Central memory CD8-positive, alpha-beta T cell (primary cell): ENCODE results near the gene CRYL1.

Experiments used
- ATAC-seq: fragments of 150-1000 bp; cut with Tn5 transposase; replicated peaks from 2 replicates; pipeline ENCODE4 v1.10.0; 2022; ENCODE audit warnings: mild to moderate bottlenecking, moderate FRiP score, moderate number of reproducible peaks; ENCODE audit not compliant: poor library complexity, severe bottlenecking; ENCODE audit errors: extremely low read depth
- DNase-seq, 2 donors: peaks; one replicate each; pipeline ENCODE4 v3.0.0; 2021; ENCODE audit warnings: low spot score in 2 of 2
- H3K27ac Mint-ChIP-seq: one replicate; pipeline ENCODE4 v1.8.0; 2022; ENCODE audit warnings: low read depth, mild to moderate bottlenecking, moderate library complexity, mixed read lengths
- H3K27me3 Mint-ChIP-seq: one replicate; pipeline ENCODE4 v1.8.0; 2022; ENCODE audit warnings: mixed read lengths
- H3K36me3 Mint-ChIP-seq: one replicate; pipeline ENCODE4 v1.8.0; 2022; ENCODE audit warnings: mild to moderate bottlenecking, moderate library complexity, mixed read lengths; ENCODE audit not compliant: insufficient read depth
- H3K4me1 Mint-ChIP-seq: one replicate; pipeline ENCODE4 v1.8.0; 2022; ENCODE audit warnings: mixed read lengths
- H3K4me3 Mint-ChIP-seq: one replicate; pipeline ENCODE4 v1.8.0; 2022; ENCODE audit warnings: mild to moderate bottlenecking, moderate library complexity, mixed read lengths
- H3K9me3 Mint-ChIP-seq: one replicate; pipeline ENCODE4 v1.8.0; 2022; ENCODE audit warnings: mixed read lengths

CRYL1 gene

GRCh38 chr13:20518660-20519100 lies 7.0 kb downstream of the CRYL1 start:
- no peak for ATAC-seq
- Mint-ChIP-seq H3K4me3 (no peak overlapping the region), H3K9me3 (no peaks in the 10 kb centered on the region), H3K27me3 (no peaks in the 10 kb centered on the region), H3K36me3 (peaks cover 1% of the 10 kb centered on the region), H3K27ac (no peak overlapping the region), H3K4me1 (no peaks in the 10 kb centered on the region)
- DNase-seq, result no peak

DNA sequence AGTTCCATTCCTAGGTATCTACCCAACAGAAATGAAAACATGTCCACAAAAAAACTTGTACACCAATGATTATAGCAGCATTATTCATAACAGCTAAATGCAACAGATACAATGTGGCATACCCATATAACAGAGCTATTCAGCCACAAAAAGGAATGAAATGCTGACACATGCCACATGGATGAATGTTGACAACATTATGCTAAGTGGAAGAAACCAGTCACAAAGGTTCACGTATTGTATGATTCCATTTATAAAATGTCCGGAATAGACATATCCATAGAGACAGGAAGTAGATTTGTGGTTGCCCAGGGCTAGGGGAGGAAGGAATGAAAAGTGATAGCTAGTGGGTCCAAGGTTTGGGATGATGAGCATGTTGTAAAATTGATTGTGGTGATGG lies 10.8 kb downstream of the CRYL1 start:
- Mint-ChIP-seq H3K27me3 (no peaks in the 10 kb centered on the region), H3K4me3 (no peak overlapping the region), H3K27ac (no peak overlapping the region), H3K9me3 (no peaks in the 10 kb centered on the region), H3K4me1 (no peaks in the 10 kb centered on the region), H3K36me3 (peaks cover 1% of the 10 kb centered on the region)
- DNase-seq (no peak), ATAC-seq (no peak)

- ATAC-seq, result no peak
- H3K36me3 Mint-ChIP-seq, result no peaks in the 10 kb centered on the region
- no peak overlapping the region for H3K4me3 Mint-ChIP-seq
- H3K27me3 Mint-ChIP-seq, result no peaks in the 10 kb centered on the region
- DNase-seq, result no peak
- no peak overlapping the region for H3K27ac Mint-ChIP-seq
- H3K4me1 Mint-ChIP-seq, result no peaks in the 10 kb centered on the region
- no peaks in the 10 kb centered on the region for H3K9me3 Mint-ChIP-seq
Measured at GRCh38 chr13:20513466-20513995, 12.1 kb downstream of the CRYL1 start.

DNA sequence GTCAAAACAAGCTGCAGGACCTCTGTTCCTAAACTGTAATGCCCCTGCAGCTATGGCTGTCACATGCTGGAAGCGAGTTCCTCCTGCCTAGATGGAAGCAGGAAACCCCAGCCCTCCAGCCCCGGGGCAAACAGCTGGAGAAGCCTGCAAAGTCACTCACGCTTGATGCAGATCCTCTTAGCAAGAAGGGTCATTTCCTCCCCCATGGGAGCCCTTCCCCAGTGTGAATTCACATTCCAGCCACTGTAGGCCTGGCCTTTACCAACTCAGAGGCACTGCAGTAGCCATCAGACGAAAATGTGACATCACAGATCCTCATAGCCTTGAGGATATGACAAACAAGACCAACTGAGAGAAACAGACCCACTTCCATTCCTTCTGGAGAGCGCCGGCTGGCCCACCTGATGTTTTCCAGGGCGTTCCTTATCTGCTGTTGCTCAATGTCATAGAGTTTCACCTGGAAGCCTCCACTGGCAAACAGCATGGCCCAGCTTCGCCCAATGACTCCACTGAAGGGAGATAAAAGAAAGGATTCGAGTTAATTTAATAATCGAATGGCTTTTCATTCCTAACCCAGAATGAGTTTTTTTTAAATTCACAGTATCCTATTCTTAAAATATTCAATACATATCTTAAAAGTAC lies 13.5 kb downstream of the CRYL1 start:
- Mint-ChIP-seq H3K4me3 (no peak overlapping the region), H3K4me1 (no peaks in the 10 kb centered on the region)

DNA sequence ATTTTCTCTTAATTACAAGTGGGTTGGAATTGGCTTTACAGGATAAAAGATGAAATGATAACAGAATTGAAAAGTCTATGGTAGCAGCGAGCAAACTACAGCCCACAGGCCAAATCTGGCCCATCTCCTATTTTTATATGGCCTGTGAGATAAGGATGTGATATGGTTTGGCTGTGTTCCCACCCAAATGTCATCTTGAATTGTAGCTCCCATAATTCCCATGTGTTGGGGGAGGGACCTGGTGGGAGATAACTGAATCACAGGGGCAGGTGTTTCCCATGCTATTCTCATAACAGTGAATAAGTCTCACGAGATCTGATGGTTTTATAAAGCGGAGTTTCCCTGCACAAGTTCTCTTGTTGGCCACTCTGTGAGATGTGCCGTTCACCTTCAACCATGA lies 19.0 kb downstream of the CRYL1 start:
- Mint-ChIP-seq H3K4me1 (no peaks in the 10 kb centered on the region), H3K27ac (no peak overlapping the region), H3K27me3 (no peaks in the 10 kb centered on the region), H3K36me3 (peaks cover 4% of the 10 kb centered on the region), H3K4me3 (no peak overlapping the region), H3K9me3 (no peaks in the 10 kb centered on the region)
- ATAC-seq, result no peak
- DNase-seq, result no peak

More for the DNA sequence above, 13.5 kb downstream of the CRYL1 start:
- no peaks in the 10 kb centered on the region for H3K36me3 Mint-ChIP-seq
- no peaks in the 10 kb centered on the region for H3K9me3 Mint-ChIP-seq
- no peaks in the 10 kb centered on the region for H3K27me3 Mint-ChIP-seq
- ATAC-seq (no peak), DNase-seq (no peak)
- no peak overlapping the region for H3K27ac Mint-ChIP-seq

- H3K4me3 Mint-ChIP-seq, result no peak overlapping the region
- H3K4me1 Mint-ChIP-seq, result no peaks in the 10 kb centered on the region
- H3K27me3 Mint-ChIP-seq, result no peaks in the 10 kb centered on the region
- no peak overlapping the region for H3K27ac Mint-ChIP-seq
- no peak for DNase-seq
- no peaks in the 10 kb centered on the region for H3K9me3 Mint-ChIP-seq
- peaks cover 4% of the 10 kb centered on the region for H3K36me3 Mint-ChIP-seq
- no peak for ATAC-seq
Measured at GRCh38 chr13:20505405-20506366, 20.0 kb downstream of the CRYL1 start.

DNA sequence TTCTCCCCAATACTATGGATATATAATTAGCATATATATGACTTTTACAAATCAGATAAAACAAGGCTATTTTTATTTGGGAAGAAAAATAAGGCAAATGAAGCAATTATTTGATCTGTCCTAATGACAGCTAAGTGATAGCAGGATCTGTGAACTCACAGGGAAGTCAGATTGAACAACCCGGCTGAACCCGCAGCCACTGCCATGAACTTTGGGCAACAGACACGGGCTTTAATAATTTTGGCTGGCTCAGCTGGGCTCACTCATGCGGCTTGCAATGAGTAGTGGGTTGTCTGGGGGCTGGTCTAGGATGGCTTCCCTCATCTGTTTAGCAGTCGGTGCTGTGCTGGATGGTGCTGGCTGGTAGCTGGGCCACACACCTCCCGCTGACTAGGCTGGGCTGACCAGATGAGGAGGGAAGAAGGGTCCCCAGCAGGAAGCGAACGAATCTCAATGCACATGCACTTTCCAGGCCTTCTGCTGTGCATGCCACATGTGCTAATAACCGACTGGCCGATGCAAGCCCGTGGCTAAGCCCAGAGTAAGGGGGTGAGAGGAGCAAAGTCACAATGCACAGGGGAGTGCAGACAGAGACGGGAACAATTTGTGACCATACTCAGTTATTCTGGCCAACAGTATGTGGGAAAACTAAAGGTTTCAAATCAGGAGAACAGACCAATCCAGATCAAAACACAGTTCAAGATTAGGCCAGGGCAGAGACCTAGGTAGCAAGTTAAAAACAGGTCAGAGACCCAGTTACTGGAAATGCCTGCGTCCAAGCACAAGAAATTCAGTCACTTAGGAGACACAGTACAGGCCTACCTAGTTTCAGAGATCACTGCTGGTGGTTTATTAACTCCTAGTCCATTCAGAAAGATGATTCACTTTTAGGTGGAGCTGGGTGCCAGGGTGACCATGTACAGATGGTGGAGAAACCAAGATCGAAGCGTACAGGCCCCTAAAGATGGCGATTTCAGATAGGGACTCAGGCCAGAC lies 22.3 kb downstream of the CRYL1 start:
- DNase-seq, result no peak
- no peak overlapping the region for H3K27ac Mint-ChIP-seq
- ATAC-seq, result no peak

DNA sequence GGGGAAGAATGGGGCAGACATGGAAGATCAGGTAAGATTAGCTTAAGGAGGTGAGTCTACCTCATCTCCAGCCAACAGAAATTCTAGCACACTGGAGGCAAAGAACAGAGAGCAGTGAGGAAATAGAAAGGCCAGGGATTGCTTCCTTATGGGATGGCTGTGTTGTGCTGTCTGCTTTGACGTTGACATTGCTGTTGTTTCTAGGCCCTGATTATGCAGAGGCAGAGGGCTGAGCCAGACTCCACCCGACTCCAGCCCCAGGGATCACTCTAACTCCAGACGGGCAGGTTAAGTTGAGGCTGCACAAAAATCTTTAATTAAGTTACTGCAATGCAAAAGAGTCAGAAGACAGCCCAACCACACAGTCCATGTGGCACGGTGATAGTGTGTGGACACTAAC lies 24.1 kb downstream of the CRYL1 start:
- ATAC-seq (no peak), DNase-seq (no peak)
- no peak overlapping the region for H3K27ac Mint-ChIP-seq
- peaks cover 4% of the 10 kb centered on the region for H3K36me3 Mint-ChIP-seq
- no peaks in the 10 kb centered on the region for H3K4me1 Mint-ChIP-seq
- no peaks in the 10 kb centered on the region for H3K27me3 Mint-ChIP-seq
- no peak overlapping the region for H3K4me3 Mint-ChIP-seq
- no peaks in the 10 kb centered on the region for H3K9me3 Mint-ChIP-seq

More for the DNA sequence above, 22.3 kb downstream of the CRYL1 start:
- Mint-ChIP-seq H3K4me3 (no peak overlapping the region), H3K9me3 (no peaks in the 10 kb centered on the region), H3K36me3 (peaks cover 4% of the 10 kb centered on the region), H3K27me3 (no peaks in the 10 kb centered on the region), H3K4me1 (no peaks in the 10 kb centered on the region)

DNA sequence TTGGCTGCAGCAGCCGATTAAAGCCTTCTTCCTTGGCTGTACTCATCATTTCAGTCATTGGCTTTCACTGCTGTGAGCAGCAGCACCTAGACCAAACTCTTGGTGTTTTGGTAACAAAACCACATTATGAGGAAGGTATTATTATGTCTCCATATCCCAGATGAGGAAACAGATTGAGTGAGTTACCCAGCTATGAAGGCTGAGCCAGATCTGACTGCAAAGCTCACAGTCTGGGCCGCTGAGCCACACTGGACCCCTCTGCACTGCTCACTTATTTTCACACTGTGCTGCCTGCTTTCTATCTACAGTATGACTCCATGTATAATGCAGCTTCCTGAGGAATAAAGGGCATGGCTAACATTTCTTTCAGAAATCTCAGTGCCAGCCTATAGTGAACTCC lies 24.5 kb downstream of the CRYL1 start:
- Mint-ChIP-seq H3K36me3 (peaks cover 4% of the 10 kb centered on the region), H3K4me3 (no peak overlapping the region), H3K4me1 (no peaks in the 10 kb centered on the region), H3K27me3 (no peaks in the 10 kb centered on the region), H3K27ac (no peak overlapping the region), H3K9me3 (no peaks in the 10 kb centered on the region)
- ATAC-seq, result no peak
- no peak for DNase-seq

- Mint-ChIP-seq H3K27ac (no peak overlapping the region), H3K4me3 (no peak overlapping the region), H3K36me3 (peaks cover 4% of the 10 kb centered on the region), H3K27me3 (no peaks in the 10 kb centered on the region), H3K4me1 (no peaks in the 10 kb centered on the region), H3K9me3 (no peaks in the 10 kb centered on the region)
- ATAC-seq (no peak), DNase-seq (no peak)
Measured at GRCh38 chr13:20499986-20500385, 25.7 kb downstream of the CRYL1 start.

GRCh38 chr13:20498659-20499058 lies 27.0 kb downstream of the CRYL1 start:
- no peaks in the 10 kb centered on the region for H3K4me1 Mint-ChIP-seq

GRCh38 chr13:20498129-20498528 lies 27.5 kb downstream of the CRYL1 start:
- H3K4me1 Mint-ChIP-seq, result no peaks in the 10 kb centered on the region
- no peak overlapping the region for H3K27ac Mint-ChIP-seq
- ATAC-seq (no peak), DNase-seq (no peak)
- H3K9me3 Mint-ChIP-seq, result no peaks in the 10 kb centered on the region
- no peak overlapping the region for H3K4me3 Mint-ChIP-seq
- H3K27me3 Mint-ChIP-seq, result no peaks in the 10 kb centered on the region
- peaks cover 3% of the 10 kb centered on the region for H3K36me3 Mint-ChIP-seq

More at GRCh38 chr13:20498659-20499058, 27.0 kb downstream of the CRYL1 start:
- Mint-ChIP-seq H3K27ac (no peak overlapping the region), H3K27me3 (no peaks in the 10 kb centered on the region), H3K4me3 (no peak overlapping the region), H3K9me3 (no peaks in the 10 kb centered on the region), H3K36me3 (peaks cover 1% of the 10 kb centered on the region)
- ATAC-seq (no peak), DNase-seq (no peak)
